Measurements from ENCODE around the gene BEND7. TPM values are rescaled to one million over a fixed set of nuclear protein-coding genes. Genes with fewer than 3 reads are reported as not detected.
"Not testable (repeated sequence)": the region's sequence is repeated elsewhere in the genome, so short reads cannot be mapped to it uniquely, and the experiment has no call there.

BEND7 gene
- total RNA-seq, 4 donors from 2014 or later: 4.7 to 13.4 (median 6.5) TPM

DNA sequence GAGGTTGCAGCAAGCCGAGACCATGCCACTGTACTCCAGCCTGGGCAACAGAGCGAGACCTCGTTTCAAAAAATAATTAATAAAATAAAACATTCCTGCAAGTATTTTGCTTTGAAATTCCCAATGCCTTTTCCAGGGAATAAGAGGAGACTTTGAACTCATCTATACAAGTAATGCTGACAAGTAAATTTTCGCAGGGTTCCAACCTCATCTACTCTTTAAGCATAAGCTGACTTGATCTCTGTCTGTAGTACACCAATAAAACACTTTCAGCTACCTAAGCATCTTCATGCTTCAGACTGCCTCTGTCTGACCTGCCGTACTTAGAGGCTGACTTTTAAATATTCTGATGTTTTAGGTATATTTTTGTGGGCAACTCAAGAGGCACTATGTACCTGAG, 13.7 kb upstream of the BEND7 start:
- H3K36me3 ChIP-seq: no peaks in the 10 kb centered on the region

DNA sequence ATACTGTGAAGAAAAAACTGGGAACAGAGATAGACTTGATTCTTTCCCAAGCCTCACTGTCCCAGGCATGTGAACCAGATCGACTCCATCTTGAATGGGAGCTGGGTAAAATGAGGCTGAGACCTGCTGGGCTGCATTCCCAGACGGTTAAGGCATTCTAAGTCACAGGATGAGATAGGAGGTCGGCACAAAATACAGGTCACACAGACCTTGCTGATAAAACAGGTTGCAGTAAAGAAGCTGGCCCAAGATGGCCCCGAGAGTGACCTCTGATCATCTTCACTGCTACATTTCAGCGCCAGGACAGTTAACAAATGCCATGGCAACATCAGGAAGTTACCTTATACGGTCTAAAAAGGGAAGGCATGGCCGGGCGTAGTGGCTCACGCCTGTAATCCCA, 9.2 kb upstream of the BEND7 start:
- 74% methylated on average over 9 of the region's 9 CpGs for WGBS
- not testable (repeated sequence) for H3K9me3 ChIP-seq; H3K4me1 ChIP-seq; DNase-seq (ENCODE audit: low spot score in 2 of 2); H3K36me3 ChIP-seq; H3K27ac ChIP-seq; H3K4me3 ChIP-seq
- H3K27me3 ChIP-seq: peaks cover 32% of the 10 kb centered on the region

More for the DNA sequence above, 13.7 kb upstream of the BEND7 start:
- WGBS: 85% methylated on average over 5 of the region's 5 CpGs
- TF ChIP-seq POLR2AphosphoS5 (IDR thresholded peaks at IDR 0.05): no peak
- no peak overlapping the region for H3K27ac ChIP-seq
- H3K4me1 ChIP-seq: no peaks in the 10 kb centered on the region
- H3K4me3 ChIP-seq: no peak overlapping the region
- peaks cover 44% of the 10 kb centered on the region for H3K27me3 ChIP-seq
- no peak for DNase-seq (ENCODE audit: low spot score in 2 of 2)
- H3K9me3 ChIP-seq: no peaks in the 10 kb centered on the region

DNA sequence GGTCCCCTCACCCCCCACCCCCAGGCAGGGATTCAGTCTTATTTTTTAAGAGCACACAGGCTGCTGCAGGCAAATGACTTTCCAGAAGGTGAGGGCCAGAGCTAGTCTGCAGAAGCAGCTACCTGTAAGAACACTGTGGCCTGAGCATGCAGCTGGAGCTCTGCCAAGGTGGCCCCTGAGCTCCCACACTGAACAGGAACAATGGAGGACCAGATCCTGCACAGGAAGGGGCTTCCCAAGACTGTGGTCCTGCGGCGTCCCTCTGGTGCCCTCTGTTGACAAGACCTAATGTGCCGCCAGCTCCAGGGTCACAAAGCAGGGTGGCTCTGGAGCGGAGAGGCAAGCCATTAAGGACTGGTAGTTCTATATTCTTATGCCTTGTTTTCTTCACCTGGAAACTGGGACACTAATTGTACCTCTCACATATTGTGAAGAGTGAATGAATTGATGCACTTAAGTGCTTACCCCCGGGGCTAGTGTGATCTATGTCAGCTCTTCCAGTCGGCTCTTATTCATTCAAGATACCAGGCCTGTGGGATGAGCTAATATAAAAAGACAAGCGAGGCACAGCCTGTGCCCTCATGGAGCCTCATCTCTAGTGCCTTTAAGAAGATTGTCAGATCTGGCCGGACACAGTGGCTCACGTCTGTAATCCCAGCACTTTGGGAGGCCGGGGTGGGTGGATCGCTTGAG, 8.0 kb upstream of the BEND7 start:
- Histone ChIP-seq H3K36me3 (no peaks in the 10 kb centered on the region), H3K4me3 (no peak overlapping the region), H3K27ac (no peak overlapping the region), H3K4me1 (no peaks in the 10 kb centered on the region), H3K9me3 (no peaks in the 10 kb centered on the region), H3K27me3 (peaks cover 31% of the 10 kb centered on the region)
- 53% methylated on average over 11 of the region's 11 CpGs for WGBS
- DNase-seq (ENCODE audit: low spot score in 2 of 2): no peak
- TF ChIP-seq, protein P1, sequence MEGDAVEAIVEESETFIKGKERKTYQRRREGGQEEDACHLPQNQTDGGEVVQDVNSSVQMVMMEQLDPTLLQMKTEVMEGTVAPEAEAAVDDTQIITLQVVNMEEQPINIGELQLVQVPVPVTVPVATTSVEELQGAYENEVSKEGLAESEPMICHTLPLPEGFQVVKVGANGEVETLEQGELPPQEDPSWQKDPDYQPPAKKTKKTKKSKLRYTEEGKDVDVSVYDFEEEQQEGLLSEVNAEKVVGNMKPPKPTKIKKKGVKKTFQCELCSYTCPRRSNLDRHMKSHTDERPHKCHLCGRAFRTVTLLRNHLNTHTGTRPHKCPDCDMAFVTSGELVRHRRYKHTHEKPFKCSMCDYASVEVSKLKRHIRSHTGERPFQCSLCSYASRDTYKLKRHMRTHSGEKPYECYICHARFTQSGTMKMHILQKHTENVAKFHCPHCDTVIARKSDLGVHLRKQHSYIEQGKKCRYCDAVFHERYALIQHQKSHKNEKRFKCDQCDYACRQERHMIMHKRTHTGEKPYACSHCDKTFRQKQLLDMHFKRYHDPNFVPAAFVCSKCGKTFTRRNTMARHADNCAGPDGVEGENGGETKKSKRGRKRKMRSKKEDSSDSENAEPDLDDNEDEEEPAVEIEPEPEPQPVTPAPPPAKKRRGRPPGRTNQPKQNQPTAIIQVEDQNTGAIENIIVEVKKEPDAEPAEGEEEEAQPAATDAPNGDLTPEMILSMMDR (IDR thresholded peaks at IDR 0.05): peak in 1 of 2 donors; percentile 38
- no peak for TF ChIP-seq POLR2A (IDR thresholded peaks at IDR 0.05)

DNA sequence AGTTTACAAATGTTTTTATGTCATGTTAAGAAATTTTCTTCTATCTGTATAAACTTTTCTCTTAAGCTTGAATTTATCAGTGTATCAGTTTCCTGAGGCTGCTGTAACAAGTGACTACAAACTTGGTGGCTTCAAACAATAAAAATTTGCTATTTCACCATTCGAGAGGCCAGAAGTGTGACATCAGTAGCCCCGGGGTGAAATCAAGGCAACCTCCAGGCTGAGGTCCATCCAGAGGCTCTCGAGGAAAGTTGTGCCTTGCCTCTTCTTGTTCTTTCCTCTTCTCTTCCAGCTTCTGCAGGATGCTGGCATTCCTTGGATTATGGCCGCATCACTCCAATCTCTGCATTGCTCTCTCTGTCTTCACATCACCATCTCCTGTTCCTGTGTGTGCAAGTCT, 6.5 kb upstream of the BEND7 start:
- Histone ChIP-seq H3K36me3 (no peaks in the 10 kb centered on the region), H3K27ac (no peak overlapping the region), H3K9me3 (no peaks in the 10 kb centered on the region), H3K4me3 (no peak overlapping the region), H3K27me3 (peaks cover 18% of the 10 kb centered on the region), H3K4me1 (no peaks in the 10 kb centered on the region)
- WGBS: 97% methylated on average over 4 of the region's 4 CpGs
- no peak for TF ChIP-seq POLR2AphosphoS5 (IDR thresholded peaks at IDR 0.05)
- TF ChIP-seq EP300 (IDR thresholded peaks at IDR 0.05): no peak
- TF ChIP-seq, protein P1 (IDR thresholded peaks at IDR 0.05): no peak
- no peak for TF ChIP-seq POLR2A (IDR thresholded peaks at IDR 0.05)
- no peak for DNase-seq (ENCODE audit: low spot score in 2 of 2)

DNA sequence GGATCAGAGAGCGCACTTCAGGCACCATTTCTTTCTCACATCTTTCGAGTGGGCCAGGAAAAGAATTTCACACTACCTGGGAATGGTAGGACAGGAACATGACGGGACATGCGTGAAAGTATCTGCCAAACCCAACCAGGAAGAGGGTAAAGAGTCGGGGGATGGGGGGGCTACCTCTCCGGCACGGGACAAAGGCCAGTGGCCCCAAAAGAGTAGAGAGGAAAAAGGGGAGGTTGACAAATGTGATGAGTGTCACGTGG, 830 bp upstream of the BEND7 start:
- no peak overlapping the region for H3K27ac ChIP-seq
- H3K4me3 ChIP-seq: peak overlapping the region; percentile 48
- TF ChIP-seq POLR2A (IDR thresholded peaks at IDR 0.05) (no peak), EP300 (IDR thresholded peaks at IDR 0.05) (no peak), POLR2AphosphoS5 (IDR thresholded peaks at IDR 0.05) (no peak)
- TF ChIP-seq, protein P1 (IDR thresholded peaks at IDR 0.05): no peak

DNA sequence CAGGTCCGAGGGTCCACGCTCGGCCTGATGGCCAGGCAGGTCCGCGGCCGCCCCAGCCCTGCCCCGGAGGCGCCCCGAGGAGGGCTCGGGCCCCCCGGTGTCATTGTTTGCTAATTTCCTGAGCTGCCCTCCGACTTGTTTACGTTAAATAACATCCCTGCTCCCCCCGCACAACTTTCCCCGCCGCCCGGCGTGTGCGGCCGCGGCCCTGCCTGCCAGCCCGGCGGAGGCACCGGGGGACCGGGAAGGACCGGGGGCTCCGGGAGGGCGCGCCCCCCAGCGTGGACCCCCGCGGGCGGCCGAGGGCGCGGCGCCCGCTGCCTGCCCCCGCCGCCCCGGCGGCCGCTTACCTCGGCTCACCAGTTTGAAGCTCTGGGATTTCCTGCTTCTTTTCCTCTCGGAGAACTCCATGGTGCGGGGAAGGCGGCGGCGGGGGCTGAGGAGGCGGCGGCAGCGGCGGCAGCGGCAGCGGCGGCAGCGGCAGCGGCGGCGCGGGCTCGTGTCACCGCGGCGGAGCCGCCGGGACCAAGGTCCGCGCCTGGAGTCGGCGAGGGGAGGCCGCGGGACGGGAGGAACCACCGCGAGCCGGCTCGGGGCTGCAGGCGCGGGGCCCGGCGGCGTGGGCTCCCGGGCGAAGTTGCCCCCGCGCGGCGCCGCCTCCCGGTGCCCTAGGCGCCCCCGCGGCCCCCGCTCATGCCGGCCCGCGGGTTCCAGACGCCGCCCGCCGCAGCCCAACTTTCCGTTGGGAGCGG, 515 bp downstream of the BEND7 start:
- WGBS: 3% methylated on average over 19 of the region's 104 CpGs
- no peaks in the 10 kb centered on the region for H3K9me3 ChIP-seq
- H3K4me3 ChIP-seq: peak overlapping the region; percentile 60
- DNase-seq (ENCODE audit: low spot score in 2 of 2): no peak
- H3K36me3 ChIP-seq: no peaks in the 10 kb centered on the region
- H3K4me1 ChIP-seq: peaks cover 24% of the 10 kb centered on the region
- TF ChIP-seq, protein P1 (IDR thresholded peaks at IDR 0.05): no peak
- TF ChIP-seq POLR2A (IDR thresholded peaks at IDR 0.05): no peak
- TF ChIP-seq POLR2AphosphoS5 (IDR thresholded peaks at IDR 0.05): no peak
- TF ChIP-seq EP300 (IDR thresholded peaks at IDR 0.05): no peak
- peak overlapping the region; percentile 45 for H3K27ac ChIP-seq
- H3K27me3 ChIP-seq: no peaks in the 10 kb centered on the region

More for the DNA sequence above, 830 bp upstream of the BEND7 start:
- Histone ChIP-seq H3K36me3 (no peaks in the 10 kb centered on the region), H3K27me3 (no peaks in the 10 kb centered on the region), H3K4me1 (peaks cover 24% of the 10 kb centered on the region), H3K9me3 (no peaks in the 10 kb centered on the region)
- WGBS: 57% methylated on average over 8 of the region's 8 CpGs
- no peak for DNase-seq (ENCODE audit: low spot score in 2 of 2)
